ENCODE data around the gene EIF4G2.

Gene EIF4G2

DNA sequence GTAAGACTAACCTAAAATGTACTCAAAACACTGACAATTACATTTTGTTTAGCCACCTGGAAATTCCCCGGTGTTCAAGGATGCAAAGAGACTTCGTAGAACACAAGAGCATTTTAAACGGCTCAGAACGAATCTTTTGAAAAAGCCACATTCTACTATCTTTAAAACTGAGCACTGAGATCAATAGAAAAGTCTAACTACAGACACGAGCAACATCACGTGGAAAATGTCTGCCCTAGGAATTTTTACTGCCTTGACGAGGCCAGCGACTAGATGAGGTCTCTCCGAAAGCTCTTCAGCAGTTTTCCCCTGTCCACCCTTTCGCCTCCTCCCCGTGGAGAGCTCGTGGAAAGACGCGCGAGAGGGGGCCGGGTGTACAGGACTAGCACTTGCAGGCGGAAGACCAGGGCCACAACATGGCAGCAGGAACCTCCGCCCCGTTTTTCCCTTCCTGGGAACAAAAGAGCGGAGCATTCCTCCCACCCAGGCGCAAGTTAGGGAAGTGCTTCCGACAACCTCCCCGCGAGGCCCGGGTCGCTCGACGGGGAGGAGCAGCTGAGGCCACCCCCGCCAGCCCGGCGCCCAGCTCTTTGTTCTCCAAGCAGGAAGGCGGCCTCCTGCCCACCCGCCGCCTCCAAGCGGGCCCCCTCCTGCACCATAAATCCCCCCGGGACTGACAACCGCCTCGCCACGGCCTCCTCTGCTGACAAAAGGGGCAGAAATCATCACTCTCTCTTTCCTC, 1.1 kb downstream of the EIF4G2 start:
- no peak for DNase-seq

DNA sequence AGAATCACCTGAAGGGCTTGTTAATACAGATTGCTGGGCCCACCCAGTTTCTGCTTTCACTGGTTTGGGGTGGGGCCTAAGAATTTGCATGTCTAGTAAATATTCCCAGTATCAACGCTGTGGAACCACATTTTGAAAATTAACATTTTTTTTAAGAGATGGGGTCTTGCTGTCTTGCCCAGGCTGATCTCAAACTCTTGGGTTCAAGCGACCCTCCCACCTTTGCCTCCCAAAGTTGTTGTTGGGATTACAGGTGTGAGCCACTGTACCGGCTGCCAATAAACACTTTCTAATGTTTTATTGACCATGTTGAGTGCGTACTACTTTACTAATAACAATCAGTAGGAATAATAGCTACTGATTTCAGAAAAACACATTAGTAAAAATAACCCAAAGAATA, 2.5 kb downstream of the EIF4G2 start:
- no peak for DNase-seq

DNA sequence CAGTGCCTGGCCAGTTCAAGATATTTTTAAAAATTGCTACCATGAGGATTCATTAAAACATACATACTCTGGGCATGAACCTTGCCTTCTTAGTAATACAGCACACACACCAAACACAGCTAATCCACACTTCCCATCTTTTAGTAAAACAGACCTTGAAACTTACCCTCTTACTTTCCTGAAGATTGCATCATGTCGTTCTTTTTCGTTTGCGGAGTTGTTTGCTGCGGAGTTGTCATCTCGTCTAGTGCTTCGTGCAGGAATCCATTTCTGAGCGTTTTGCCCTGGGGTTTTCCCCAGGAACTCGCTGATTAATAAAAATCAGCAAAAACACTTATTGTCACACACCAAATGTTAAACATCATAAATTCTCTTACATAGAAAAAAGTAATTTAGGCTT, 3.0 kb downstream of the EIF4G2 start:
- DNase-seq, result no peak

DNA sequence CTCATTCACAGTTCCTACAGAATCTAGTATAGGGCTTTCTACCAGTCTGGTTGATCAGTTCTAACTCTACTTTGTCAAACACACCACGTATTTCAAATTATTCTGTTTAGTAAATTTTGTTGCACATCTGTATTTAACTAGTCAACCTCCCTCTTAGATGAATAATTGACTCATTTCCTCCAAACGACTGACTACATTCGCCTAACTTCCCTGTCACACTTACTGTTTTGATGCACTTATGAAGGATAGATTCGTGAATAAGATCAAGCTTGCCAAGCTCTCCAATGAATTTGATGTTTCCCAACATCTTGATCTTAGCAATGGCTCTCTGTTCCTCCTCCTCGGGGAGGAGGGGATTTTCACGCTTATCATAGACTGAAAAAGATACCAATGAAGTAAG, 5.0 kb downstream of the EIF4G2 start:
- no peak for DNase-seq

DNA sequence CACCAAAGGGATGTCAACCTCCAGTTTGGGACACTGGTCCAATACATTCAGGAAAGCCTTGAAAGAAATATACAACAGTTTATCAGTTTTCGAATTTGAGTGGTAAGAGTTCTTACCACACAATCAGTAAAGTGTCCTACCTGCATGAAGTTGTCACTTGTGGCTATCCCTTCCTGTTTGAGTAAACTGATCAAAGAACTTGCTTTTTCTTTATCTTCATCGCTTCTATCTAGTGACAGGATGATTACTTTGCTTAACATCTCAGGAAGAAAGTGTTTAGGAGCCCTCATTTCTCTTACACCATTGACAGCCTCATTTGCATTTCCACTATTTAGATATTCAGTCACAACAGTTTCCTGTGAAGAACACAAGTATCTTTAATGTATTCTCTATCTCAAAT, 8.4 kb downstream of the EIF4G2 start:
- DNase-seq, result no peak

DNA sequence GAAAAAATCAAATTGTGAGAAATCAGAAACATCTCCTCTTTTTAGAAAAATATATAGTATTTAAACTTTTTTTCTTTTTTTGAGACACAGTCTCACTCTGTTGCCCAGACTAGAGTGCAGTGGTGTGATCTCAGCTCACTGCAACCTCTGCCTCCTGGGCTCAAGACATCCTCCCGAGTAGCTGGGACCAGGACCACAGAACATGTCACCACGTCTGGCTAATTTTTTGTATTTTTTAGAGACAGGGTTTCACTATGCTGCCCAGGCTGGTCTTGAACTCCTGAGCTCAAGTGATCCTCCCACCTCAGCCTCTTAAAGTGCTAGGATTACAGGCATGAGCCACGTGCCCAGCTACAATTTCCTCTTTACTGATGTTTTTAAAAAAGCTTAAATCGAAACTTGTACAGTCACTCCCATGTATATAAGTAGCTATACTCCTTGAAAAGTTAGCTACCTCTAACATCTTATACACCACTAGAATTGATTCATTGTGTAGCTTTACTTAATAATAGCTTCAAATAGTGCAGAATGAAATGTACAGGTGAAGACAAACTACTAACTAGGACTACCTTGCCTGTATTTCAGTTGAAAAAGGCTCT, 10.3 kb downstream of the EIF4G2 start:
- DNase-seq, result no peak

DNA sequence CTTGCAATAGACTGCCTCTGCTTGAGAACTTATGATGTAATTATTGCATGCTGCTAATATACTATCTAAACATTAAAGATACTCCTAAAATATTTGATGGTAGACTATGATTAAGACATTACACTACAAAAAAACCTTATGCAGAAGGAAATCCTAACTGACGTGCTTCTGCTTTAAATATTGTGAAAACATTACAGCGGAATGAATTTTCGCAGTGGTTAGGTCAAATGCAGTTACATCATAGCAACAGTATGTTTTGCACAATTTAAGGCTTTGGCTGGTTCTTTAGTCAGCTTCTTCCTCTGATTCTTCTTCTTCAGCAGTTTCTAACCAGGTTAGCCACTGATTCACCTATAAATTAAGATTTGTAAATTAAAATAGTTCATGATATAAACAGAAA, 11.2 kb downstream of the EIF4G2 start:
- DNase-seq, result no peak

DNA sequence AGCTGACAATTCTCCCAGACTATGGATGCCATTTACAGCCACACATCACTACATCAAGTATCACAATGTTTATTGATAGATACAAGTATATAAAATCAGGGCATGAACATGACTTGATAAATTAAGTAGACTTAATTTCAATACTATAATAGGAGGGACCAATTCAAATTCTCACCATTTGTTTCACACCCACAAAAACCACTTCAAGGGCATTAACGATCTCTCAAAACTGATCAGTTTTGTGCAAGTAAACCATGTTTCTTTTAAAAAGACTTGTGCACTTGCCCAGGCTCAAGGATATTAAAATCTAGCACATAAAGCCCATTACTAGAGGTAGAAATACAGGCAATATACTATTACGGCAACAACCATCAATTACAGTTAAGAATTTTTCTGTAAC, 11.7 kb downstream of the EIF4G2 start:
- no peak for DNase-seq

DNA sequence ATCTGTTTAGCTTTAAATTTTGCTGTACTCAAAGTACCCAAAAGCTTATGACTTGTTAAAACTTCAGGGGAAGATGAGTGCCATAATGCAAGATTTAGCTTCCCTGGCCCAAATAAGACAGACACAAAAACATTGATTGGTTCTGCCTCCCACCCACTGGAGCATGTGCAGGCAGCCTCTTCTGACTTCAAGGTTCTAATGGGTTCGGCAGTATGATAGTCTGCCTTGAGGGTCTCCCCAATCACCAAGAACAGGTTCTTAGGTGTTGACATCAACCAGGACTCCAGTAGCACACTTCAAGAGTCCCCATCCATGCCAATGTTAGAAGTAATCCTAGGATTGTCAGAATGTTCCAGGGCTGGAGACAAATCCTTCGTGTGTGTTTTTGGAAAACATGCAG, 12.5 kb downstream of the EIF4G2 start:
- no peak for DNase-seq

DNA sequence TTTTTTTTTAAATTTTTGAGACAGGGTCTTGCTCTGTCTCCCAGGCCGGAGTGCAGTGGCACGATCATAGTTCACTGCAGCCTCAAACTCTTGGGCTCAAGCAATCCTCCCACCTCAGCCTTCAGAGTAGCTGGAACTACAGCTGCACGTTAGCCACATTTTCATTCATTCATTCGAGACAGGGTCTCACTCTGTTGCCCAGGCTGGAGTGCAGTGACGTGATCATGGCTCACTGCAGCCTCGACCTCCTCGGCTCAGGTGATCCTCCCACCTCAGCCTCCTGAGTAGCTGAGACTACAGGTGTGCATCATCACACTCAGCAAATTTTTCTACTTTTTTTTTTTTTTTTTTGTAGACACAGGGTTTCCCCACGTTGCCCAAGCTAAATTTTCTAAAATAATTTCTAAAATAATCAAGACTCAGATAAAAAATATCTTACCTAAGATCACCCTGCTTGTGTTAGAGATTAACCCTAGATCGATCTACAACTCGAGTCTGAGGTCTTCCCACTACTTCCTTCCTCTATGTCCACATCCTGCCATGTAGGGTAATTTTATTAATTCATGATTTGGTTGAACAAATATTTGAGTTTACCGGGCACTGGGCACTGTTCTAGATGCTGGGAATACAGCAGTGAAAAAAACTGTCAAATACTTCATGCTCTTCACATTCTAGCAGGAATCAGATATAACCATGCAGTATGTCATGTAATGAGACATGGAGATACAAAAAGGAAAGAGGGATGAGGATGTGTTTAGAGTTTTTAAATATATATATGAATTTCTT, 15.1 kb downstream of the EIF4G2 start:
- DNase-seq, result no peak

DNA sequence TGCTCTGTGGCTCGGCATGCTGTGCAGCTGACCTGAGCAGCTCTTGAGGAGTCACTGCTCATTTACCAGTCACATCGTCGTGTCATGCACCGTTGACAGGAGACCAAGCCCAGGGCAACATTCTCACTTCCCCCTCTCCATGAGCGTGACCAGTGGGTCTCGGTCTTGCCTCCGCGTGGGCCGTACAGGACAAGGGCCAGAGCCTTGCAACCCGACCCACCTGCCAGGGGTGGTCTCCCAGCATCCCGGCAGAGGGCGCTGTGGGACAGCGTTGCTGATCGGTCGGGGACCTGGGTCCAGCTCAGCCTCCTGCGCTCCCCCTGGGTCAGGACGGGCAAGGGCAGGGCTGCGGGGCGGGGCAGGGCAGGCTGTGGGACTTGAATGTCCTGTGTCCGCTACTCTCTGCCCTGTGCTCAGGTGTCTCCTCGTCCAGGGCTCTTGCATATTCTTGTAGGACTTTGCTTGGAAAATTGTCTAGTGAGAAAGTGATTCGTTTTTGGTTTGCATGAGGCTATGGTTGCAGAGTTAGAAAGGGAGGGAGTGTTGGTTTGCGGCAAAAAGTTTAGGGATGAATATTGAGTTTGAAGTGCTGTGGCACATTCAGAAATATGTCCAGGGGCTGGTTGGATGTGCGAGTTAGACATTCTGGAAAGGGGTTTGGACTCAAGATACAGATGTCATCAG, 16.2 kb downstream of the EIF4G2 start:
- peak; percentile 86 for DNase-seq

DNA sequence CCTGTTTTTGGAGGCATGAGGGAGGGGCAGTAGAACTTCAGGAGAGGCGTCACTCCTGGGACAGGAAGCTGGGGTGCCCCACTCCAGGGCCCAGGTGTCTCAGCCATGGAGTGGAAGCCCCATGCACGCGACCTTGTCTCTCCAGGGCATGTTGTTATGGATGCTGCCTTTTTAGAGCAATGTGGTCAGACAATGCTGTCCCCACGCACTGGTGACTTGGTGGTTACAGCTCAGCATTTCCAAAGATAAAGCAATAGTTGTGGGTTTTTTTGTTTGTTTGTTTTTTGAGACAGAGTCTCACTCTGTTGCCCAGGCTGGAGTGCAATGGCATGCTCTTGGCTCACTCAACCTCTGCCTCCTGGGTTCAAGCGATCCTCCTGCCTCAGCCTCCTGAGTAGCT, 22.3 kb downstream of the EIF4G2 start:
- no peak for DNase-seq

DNA sequence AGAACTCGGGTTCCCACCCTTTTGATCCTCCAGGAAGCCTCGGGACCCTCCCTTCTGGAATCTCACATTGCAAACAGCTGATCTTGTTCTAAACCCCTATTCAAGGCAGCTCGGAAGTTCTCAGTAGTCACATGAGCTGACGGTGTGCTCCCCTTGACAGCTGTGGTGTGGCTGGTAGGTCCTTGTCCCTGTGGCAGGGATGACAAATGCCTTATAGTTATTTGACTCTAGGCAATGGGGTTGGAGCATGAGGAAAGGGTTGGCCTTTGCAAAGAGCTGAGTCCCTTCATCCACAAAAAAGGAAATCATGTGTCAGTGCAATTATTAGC, 23.6 kb downstream of the EIF4G2 start:
- no peak for DNase-seq

DNA sequence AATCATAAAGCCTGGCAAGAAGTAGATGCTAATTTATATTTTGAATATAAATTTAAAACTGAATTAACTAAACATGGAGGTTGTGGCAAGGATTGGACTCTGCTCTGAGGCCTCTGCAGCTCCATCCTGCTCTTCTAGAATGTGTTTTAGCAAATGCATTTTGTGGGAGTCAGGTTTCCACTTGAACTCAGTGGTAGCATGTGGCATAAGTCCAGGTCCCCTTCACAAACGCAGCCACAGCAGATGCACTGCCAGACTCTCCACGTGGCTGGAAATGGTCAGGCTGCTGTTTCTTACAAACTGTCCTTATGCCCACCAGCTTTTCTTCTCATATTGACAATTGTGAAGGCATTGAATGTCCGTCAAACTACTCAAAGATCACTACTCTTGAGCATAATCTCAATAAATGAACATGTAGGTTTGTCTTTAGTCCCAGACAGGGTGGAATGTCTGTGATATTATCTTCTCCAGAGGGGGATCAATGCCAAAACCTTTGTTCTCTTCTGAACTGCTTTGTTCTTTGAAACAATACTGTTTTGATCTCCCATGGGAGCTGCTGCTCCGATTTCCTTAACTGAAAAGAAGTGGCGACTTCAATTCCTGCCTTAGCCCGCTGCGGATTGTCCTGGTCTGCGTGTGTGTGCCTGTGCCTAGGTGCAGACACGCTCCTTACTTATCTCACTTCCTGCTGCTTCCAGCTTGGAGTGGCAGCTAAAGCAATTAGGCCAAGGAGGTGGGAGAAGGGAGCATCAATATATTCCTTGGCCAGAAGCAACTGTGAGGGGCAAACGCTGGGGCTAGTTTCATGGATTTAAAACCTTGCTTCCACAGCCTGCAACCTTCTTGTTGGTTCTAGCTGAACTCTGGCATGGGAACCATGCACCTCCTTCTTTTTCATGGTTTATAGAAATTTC, 24.2 kb downstream of the EIF4G2 start:
- DNase-seq, result no peak

DNA sequence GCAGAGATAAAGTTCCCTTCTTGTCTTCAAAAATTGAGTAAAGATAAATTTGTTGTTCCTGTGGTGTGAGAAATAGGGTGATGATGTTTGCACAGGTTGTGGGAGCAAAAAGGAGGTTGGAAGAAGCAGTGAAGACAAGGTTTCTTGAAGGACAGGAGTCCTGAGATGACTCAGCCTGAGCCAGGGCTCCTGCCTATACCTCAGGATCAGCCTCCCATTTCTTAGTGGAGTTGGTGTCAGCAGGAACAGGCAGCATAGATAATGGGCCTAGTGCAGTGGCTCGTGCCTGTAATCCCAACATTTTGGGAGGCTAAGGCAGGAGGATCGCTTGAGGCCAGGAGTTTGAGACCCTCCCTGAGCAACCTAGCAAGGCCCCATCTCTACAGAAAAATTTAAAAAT, 28.7 kb downstream of the EIF4G2 start:
- no peak for DNase-seq

DNA sequence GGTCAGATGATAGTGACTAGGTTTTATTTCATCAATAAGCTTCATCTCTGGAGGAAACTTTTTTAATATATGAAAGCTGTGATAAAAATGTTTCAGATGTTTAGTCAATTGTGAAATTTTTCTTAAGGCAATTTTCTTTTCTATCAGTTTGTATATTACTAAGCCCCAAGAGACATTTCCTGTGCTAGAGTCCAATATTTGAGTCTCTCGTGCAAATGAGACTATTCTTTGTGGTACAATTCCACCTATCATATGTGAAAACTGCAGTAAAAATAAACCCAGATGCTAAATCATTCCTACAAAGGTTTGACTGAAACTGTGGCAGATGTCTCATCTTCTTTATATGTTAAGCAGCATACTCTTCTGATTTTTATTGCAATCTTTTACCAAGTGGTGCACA, 29.6 kb downstream of the EIF4G2 start:
- no peak for DNase-seq

DNA sequence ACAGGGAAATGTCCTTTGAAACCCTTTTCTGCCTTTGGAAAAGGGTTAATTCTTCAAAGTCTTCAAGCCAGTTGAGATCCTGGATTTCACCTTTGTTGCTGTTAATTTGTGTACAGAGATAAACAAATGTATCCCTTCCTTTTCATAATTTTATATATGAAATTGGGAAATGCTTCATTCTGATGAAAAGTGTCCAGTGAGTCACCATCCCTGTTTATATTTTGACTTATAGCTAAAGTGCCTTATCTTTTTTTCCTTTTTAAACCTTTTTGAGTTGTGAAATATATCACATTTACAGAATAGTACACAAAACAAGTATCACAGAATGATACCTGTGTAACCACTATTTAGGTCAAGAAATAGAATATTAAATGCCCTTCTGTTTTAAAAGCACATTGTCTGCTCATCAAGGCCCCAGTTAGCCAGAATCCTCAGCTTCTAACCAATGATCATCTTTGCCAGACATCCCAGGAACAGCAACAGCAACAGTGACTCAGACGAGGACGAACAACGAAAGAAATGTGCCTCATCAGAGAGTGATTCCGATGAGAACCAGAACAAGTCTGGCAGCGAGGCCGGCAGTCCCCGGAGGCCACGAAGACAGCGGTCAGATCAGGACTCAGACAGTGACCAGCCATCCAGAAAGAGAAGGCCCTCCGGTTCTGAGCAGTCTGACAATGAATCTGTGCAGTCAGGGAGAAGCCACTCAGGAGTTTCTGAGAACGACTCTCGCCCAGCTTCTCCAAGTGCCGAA, 30.3 kb downstream of the EIF4G2 start:
- no peak for DNase-seq

DNA sequence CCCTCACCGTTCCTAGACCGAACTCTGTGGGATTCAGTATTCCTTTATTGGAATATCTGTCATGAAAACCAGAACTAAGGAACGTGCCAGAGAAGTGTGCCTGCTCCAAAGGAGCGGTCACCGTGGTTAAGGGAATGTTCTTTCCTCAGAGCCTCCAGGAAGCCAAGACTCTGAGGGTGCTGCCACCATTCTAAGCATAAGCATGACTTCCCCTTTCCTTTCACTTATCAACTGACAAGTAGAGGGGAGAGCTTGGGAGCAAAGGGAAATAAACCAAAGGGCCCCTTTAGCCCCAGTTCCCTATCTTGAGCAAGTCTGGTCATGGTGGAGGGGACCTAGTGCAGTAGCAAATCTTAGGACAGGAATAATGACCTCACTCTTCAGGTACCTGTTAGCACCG, 30.9 kb downstream of the EIF4G2 start:
- DNase-seq, result no peak

DNA sequence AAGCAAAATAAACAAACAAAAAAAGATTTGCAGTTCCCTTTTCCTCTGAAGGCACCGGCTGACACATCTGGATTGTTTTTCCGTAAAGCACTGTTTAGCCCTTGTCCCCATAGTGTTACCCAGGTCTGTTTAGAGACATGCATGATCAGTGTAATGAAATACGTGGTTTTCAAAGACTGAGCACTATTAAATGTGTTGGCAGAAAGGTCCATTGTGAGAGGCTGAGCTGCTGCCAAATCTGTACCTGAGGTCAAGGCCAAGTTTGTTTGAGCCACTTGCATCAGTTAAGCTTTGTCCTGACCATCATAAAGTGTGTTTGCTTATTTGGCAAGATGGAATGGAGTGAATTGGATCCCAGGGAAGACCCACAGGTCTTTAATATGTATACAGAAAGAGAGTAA, 31.3 kb downstream of the EIF4G2 start:
- DNase-seq, result no peak

DNA sequence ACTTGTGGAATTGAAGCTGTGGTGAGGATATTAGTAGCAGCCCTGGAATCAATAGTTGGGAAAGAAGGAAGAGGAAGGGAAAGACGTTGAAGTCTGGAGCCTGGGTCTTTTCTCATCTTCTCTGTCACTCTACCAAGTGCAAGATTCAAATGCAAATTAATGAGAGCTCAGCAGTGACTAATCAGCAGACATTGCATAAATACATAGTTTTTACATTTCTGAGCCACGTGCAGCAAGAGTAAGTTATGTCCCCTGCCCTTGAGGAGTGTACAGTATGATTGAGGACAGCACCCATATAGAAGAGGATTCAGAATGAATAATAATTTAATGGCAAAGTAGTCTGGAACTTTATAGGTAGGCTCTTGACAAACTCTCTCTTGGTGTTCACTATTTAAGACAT, 33.9 kb downstream of the EIF4G2 start:
- no peak for DNase-seq

DNA sequence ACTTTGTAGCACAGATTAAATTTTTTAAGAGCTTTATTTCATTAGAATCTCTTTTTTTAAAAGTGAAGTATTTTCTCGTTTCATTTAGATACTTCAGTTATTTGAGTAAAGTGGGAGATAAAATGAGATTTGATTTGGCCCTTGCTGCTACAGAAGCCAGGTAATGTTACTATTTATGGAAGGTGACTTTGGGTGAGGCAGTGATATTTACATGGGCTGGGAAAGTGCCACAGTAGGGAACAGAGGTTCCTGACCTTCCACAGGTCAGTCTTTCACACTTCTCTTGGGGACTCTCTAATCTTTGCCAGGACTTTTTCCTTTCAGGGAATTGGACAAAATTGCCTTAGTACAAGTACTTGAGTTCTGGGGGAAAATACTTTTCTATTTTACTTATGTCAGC, 37.3 kb downstream of the EIF4G2 start:
- no peak for DNase-seq

Measured in 8988T (cell line).